MM.1S (cell line): Measurements from ENCODE around the gene ADGRD1.
"Not testable (repeated sequence)": the region's sequence is repeated elsewhere in the genome, so short reads cannot be mapped to it uniquely, and the experiment has no call there.

Source experiments
- DNase-seq: peaks from one replicate; pipeline ENCODE4 v3.0.0-alpha.2; 2015
- H2AFZ ChIP-seq: fragments of 300-600 bp; sonication (generic); 2 replicates; pipeline ENCODE4 v1.6.0; 2016; ENCODE audit warnings: antibody characterized with exemption, low read length
- H3F3A ChIP-seq: fragments of 300-600 bp; sonication (generic); 2 replicates; pipeline ENCODE4 v1.6.1; 2016; ENCODE audit warnings: mild to moderate bottlenecking, antibody characterized with exemption, low read length, moderate library complexity, mixed read lengths; ENCODE audit not compliant: insufficient read depth
- H3K27ac ChIP-seq: fragments of 300-600 bp; sonication (generic); 2 replicates; pipeline ENCODE4 v1.5.1; 2016; ENCODE audit warnings: mild to moderate bottlenecking, low read length
- H3K27me3 ChIP-seq: fragments of 300-600 bp; sonication (generic); replicated peaks from 2 replicates; pipeline ENCODE4 v1.6.0; 2016; ENCODE audit warnings: low read length; ENCODE audit not compliant: insufficient read depth
- H3K36me3 ChIP-seq: fragments of 300-600 bp; sonication (generic); replicated peaks from 2 replicates; pipeline ENCODE4 v1.6.1; 2016; ENCODE audit warnings: mild to moderate bottlenecking, low read length, mixed read lengths; ENCODE audit not compliant: insufficient read depth
- H3K4me1 ChIP-seq: fragments of 300-600 bp; sonication (generic); 2 replicates; pipeline ENCODE4 v1.6.1; 2016; ENCODE audit warnings: low read length, mixed read lengths
- H3K4me2 ChIP-seq: fragments of 300-600 bp; sonication (generic); 2 replicates; pipeline ENCODE4 v1.6.0; 2016; ENCODE audit warnings: low read depth, low read length
- H3K4me3 ChIP-seq: fragments of 300-600 bp; sonication (generic); 2 replicates; pipeline ENCODE4 v1.5.1; 2016; ENCODE audit warnings: low read length, mixed read lengths
- H3K79me2 ChIP-seq: fragments of 300-600 bp; sonication (generic); 2 replicates; pipeline ENCODE4 v1.6.1; 2016; ENCODE audit warnings: mixed run types, low read length, mixed read lengths
- H3K9ac ChIP-seq: fragments of 300-600 bp; sonication (generic); 2 replicates; pipeline ENCODE4 v1.6.1; 2016; ENCODE audit warnings: low read length, mixed read lengths
- H3K9me2 ChIP-seq: fragments of 300-600 bp; sonication (generic); replicated peaks from 2 replicates; pipeline ENCODE4 v1.6.1; 2016; ENCODE audit warnings: mild to moderate bottlenecking, low read length, mixed read lengths; ENCODE audit not compliant: insufficient read depth
- H3K9me3 ChIP-seq: fragments of 300-600 bp; sonication (generic); replicated peaks from 2 replicates; pipeline ENCODE4 v1.6.1; 2016; ENCODE audit warnings: mild to moderate bottlenecking, low read length, mixed read lengths; ENCODE audit not compliant: insufficient read depth
- H4K20me1 ChIP-seq: fragments of 300-600 bp; sonication (generic); 2 replicates; pipeline ENCODE4 v1.6.1; 2016; ENCODE audit warnings: mild to moderate bottlenecking, low read length, moderate library complexity, mixed read lengths; ENCODE audit not compliant: insufficient read depth
- EZH2 ChIP-seq: fragments of 300-600 bp; sonication (generic); optimal IDR thresholded peaks from 2 replicates; pipeline ENCODE3; 2017; ENCODE audit warnings: low read depth, mild to moderate bottlenecking, antibody characterized with exemption, low read length, mixed read lengths
- EZH2phosphoT487 ChIP-seq: fragments of 300-600 bp; sonication (generic); IDR thresholded peaks from 2 replicates; pipeline ENCODE4 v1.6.1; 2018; ENCODE audit warnings: antibody characterized with exemption, low read length
- TF ChIP-seq, protein P1 (sequence below): fragments of 300-600 bp; sonication (generic); IDR thresholded peaks from 2 replicates; pipeline ENCODE4 v1.5.1; 2016; ENCODE audit warnings: antibody characterized with exemption, low read length, mixed read lengths

Gene ADGRD1

DNA sequence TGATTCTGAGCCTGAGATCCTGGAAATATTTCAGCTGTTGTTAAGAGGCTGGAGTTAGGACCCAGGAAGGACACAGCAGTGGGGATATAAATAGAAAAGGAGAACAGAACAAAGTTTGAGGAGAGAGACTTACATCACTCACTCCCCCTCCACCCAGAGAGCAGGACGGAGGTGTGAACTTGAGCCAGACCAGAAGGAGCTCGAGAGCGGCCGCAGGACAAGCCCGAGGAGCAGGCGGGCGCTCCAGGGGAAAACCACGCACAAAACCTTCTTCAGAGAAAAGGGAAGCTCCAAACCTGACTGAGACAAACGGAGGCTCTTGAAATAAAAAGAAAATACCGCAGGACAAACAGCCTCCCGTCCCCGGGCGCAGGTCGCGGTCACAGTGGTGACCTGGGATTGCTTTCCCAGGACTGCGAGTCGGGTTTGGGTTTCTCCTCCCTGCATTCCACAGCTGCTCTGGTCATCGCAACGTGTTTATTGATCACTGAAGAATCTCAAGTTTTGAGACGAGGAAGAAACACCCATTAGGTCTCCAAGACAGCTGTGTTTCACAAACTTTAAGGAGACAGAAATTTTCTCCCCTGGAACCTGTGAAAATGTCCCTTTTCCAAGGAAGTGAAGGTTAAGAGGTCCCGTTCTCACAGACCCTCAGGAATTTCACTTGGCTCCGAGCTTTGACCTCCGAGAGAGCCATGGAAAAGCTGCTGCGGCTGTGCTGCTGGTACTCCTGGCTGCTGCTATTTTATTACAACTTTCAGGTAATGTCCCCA is at the start of gene ADGRD1:
Gene ADGRD1 (plus strand): TSS at position 137 of the 773 bp plus-strand sequence. CDS start 559 bp downstream, at position 696.
- H3K27me3 ChIP-seq = peaks cover 12% of the 10 kb centered on the region; the same call in 1 of the 2 replicates
- H3K9me3 ChIP-seq = no peaks in the 10 kb centered on the region
- no peaks in the 10 kb centered on the region for H4K20me1 ChIP-seq
- H3K4me3 ChIP-seq = no peak within 1 kb of the TSS
- TF ChIP-seq, protein P1, sequence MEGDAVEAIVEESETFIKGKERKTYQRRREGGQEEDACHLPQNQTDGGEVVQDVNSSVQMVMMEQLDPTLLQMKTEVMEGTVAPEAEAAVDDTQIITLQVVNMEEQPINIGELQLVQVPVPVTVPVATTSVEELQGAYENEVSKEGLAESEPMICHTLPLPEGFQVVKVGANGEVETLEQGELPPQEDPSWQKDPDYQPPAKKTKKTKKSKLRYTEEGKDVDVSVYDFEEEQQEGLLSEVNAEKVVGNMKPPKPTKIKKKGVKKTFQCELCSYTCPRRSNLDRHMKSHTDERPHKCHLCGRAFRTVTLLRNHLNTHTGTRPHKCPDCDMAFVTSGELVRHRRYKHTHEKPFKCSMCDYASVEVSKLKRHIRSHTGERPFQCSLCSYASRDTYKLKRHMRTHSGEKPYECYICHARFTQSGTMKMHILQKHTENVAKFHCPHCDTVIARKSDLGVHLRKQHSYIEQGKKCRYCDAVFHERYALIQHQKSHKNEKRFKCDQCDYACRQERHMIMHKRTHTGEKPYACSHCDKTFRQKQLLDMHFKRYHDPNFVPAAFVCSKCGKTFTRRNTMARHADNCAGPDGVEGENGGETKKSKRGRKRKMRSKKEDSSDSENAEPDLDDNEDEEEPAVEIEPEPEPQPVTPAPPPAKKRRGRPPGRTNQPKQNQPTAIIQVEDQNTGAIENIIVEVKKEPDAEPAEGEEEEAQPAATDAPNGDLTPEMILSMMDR = no peak
- TF ChIP-seq EZH2phosphoT487 = no peak
- TF ChIP-seq EZH2 = no peak
- H3K79me2 ChIP-seq = no peaks in the 10 kb centered on the region
- no peaks in the 10 kb centered on the region for H3K4me1 ChIP-seq
- no peak within 1 kb of the TSS for H2AFZ ChIP-seq
- no peak within 1 kb of the TSS for H3K4me2 ChIP-seq
- no peaks in the 10 kb centered on the region for H3F3A ChIP-seq
- no peak within 1 kb of the TSS for H3K9ac ChIP-seq
- no peak for DNase-seq
- no peaks in the 10 kb centered on the region for H3K9me2 ChIP-seq
- no peak within 1 kb of the TSS for H3K27ac ChIP-seq
- no peaks in the 10 kb centered on the region for H3K36me3 ChIP-seq

- Histone ChIP-seq H3K79me2 (no peaks in the 10 kb centered on the region), H3K27me3 (no peaks in the 10 kb centered on the region), H3F3A (no peaks in the 10 kb centered on the region), H3K4me1 (no peaks in the 10 kb centered on the region), H3K27ac (no peak overlapping the region), H3K4me2 (no peak overlapping the region), H2AFZ (no peak overlapping the region), H4K20me1 (no peaks in the 10 kb centered on the region), H3K9me3 (no peaks in the 10 kb centered on the region), H3K9me2 (no peaks in the 10 kb centered on the region), H3K36me3 (no peaks in the 10 kb centered on the region), H3K4me3 (no peak overlapping the region), H3K9ac (no peak overlapping the region)
- no peak for DNase-seq
- TF ChIP-seq, protein P1 = no peak
- TF ChIP-seq EZH2 (no peak), EZH2phosphoT487 (no peak)
Measured at GRCh38 chr12:130904064-130904463, 49.6 kb upstream of the ADGRD1 start.

GRCh38 chr12:130904936-130905455 is 48.7 kb upstream of the ADGRD1 start:
- not testable (repeated sequence) for H3K36me3 ChIP-seq, H3K79me2 ChIP-seq, H4K20me1 ChIP-seq, H3K27ac ChIP-seq, H3K4me3 ChIP-seq, H2AFZ ChIP-seq, H3K9me2 ChIP-seq, H3K4me2 ChIP-seq, H3K27me3 ChIP-seq, H3K4me1 ChIP-seq, H3F3A ChIP-seq, H3K9me3 ChIP-seq, DNase-seq, H3K9ac ChIP-seq

- no peak for DNase-seq
- Histone ChIP-seq H3K4me1 (no peaks in the 10 kb centered on the region), H3K9me3 (no peaks in the 10 kb centered on the region), H3K9me2 (no peaks in the 10 kb centered on the region), H3K4me2 (no peak overlapping the region), H3K27ac (no peak overlapping the region), H3F3A (no peaks in the 10 kb centered on the region), H3K36me3 (no peaks in the 10 kb centered on the region), H2AFZ (no peak overlapping the region), H4K20me1 (no peaks in the 10 kb centered on the region), H3K79me2 (no peaks in the 10 kb centered on the region), H3K27me3 (no peaks in the 10 kb centered on the region), H3K4me3 (no peak overlapping the region), H3K9ac (no peak overlapping the region)
- TF ChIP-seq EZH2 (no peak), EZH2phosphoT487 (no peak)
- TF ChIP-seq, protein P1 = no peak
Measured at GRCh38 chr12:130909111-130909510, 44.6 kb upstream of the ADGRD1 start.
